HCT116 (cell line): ENCODE data around the gene SLC8A2. TPM values are rescaled to one million over a fixed set of nuclear protein-coding genes. Genes with fewer than 3 reads are reported as not detected.

Experiments used
- ATAC-seq: fragments of 200-7000 bp; cut with Tn5 transposase; 2 replicates; pipeline ENCODE4 v1.9.1; 2020; ENCODE audit warnings: mild to moderate bottlenecking, moderate library complexity
- BruUV-seq: library from RNA; stranded (reverse); fragments of 400-500 nt; replicated peaks from 2 replicates; lab custom pipeline; 2021; lab: Mats Ljungman, UMichigan
- CTCF ChIA-PET: fragments of 300-600 bp; sonication (Branson Sonifier 250); formaldehyde crosslinking; loops from one replicate; lab custom pipeline; 2021; ENCODE audit warnings: antibody characterized with exemption; lab: Charles Lee
- POLR2A ChIA-PET: fragments of 300-600, 350-600 bp; sonication (Branson Sonifier 250); formaldehyde crosslinking; loops from one replicate; lab custom pipeline; 2021; ENCODE audit warnings: antibody characterized with exemption; lab: Charles Lee
- RAD21 ChIA-PET, 2 experiments: fragments of 300-600 bp; sonication (Branson Sonifier 250); formaldehyde crosslinking; loops; one replicate each; lab custom pipeline; 2023; ENCODE audit warnings: low total read pairs in 2 of 2; ENCODE audit not compliant: uncharacterized antibody in 2 of 2, unreplicated experiment in 2 of 2, low non-redundant PET in 1 of 2; lab: Charles Lee
- DNase-seq: peaks from one replicate; pipeline ENCODE4 v3.0.0-alpha.2; 2010; ENCODE audit warnings: low read depth, low spot score
- H2AFZ ChIP-seq: fragments of 200-600 bp; shearing (Covaris generic), sonication (generic); 2 replicates; pipeline ENCODE4 v1.6.1; 2017; ENCODE audit warnings: low read depth, mixed run types, mixed read lengths, antibody characterized with exemption, low read length; ENCODE audit not compliant: poor library complexity, severe bottlenecking
- H3K27ac ChIP-seq: 2 replicates; pipeline ENCODE4 v1.5.1; 2012; ENCODE audit warnings: low read depth, low read length
- H3K27me3 ChIP-seq: fragments of 200-600 bp; sonication (generic); 2 replicates; pipeline ENCODE4 v1.6.1; 2016; ENCODE audit warnings: mixed run types, low read length, mixed read lengths; ENCODE audit not compliant: insufficient read depth
- H3K36me3 ChIP-seq, 2 experiments: fragments of 200-500 bp in 1 of 2; fragments of 200-600 bp in 1 of 2; sonication (Bioruptor generic) in 1 of 2; sonication (generic) in 1 of 2; 2 replicates each; pipeline versions ENCODE4 v1.5.1 to v1.6.1; 2014 to 2016; ENCODE audit warnings: low read length in 2 of 2, inconsistent platforms in 1 of 2, mixed read lengths in 1 of 2, mixed run types in 1 of 2; ENCODE audit not compliant: insufficient read depth in 2 of 2, control insufficient read depth in 1 of 2
- H3K4me1 ChIP-seq, 2 experiments: fragments of 200-600 bp in 1 of 2; sonication (generic) in 1 of 2; 2 replicates each; pipeline versions ENCODE4 v1.5.1 to v1.6.1; 2012 to 2017; ENCODE audit warnings: low read length in 2 of 2, inconsistent platforms in 1 of 2, mild to moderate bottlenecking in 1 of 2, mixed read lengths in 1 of 2, mixed run types in 1 of 2, moderate library complexity in 1 of 2; ENCODE audit not compliant: insufficient read depth in 2 of 2, control insufficient read depth in 1 of 2
- H3K4me2 ChIP-seq: fragments of 200-600 bp; sonication (generic); 2 replicates; pipeline ENCODE4 v1.6.1; 2017; ENCODE audit warnings: mixed run types, low read length, mixed read lengths
- H3K4me3 ChIP-seq, 2 experiments: fragments of 200-600 bp in 1 of 2; sonication (generic) in 1 of 2; replicated peaks in 1 of 2; 2 replicates each; pipeline ENCODE4 v1.5.1; 2011 to 2016; ENCODE audit warnings: low read length in 2 of 2, control low read depth in 1 of 2, low read depth in 1 of 2, mild to moderate bottlenecking in 1 of 2, mixed read lengths in 1 of 2, mixed run types in 1 of 2
- H3K79me2 ChIP-seq: fragments of 200-600 bp; sonication (generic); 2 replicates; pipeline ENCODE4 v1.6.1; 2017; ENCODE audit warnings: mild to moderate bottlenecking, mixed run types, low read length, moderate library complexity, mixed read lengths; ENCODE audit not compliant: insufficient read depth
- H3K9ac ChIP-seq: fragments of 200-600 bp; sonication (generic); 2 replicates; pipeline ENCODE4 v1.6.1; 2016; ENCODE audit warnings: low read length, mixed read lengths
- H3K9me2 ChIP-seq: fragments of 200-600 bp; sonication (generic), shearing (Covaris generic); 2 replicates; pipeline ENCODE4 v1.6.1; 2017; ENCODE audit warnings: mixed run types, mild to moderate bottlenecking, moderate library complexity; ENCODE audit not compliant: insufficient read depth
- H3K9me3 ChIP-seq, 2 experiments: fragments of 200-500 bp in 1 of 2; fragments of 200-600 bp in 1 of 2; sonication (Bioruptor generic) in 1 of 2; sonication (generic) in 1 of 2; 2 replicates each; pipeline ENCODE4 v1.6.1; 2014 to 2017; ENCODE audit warnings: low read length in 2 of 2, mixed read lengths in 2 of 2, inconsistent platforms in 1 of 2, low read depth in 1 of 2, mild to moderate bottlenecking in 1 of 2, mixed run types in 1 of 2, moderate library complexity in 1 of 2; ENCODE audit not compliant: control insufficient read depth in 1 of 2, insufficient read depth in 1 of 2
- H4K20me1 ChIP-seq: fragments of 200-600 bp; sonication (generic), shearing (Covaris generic); 2 replicates; pipeline ENCODE4 v1.6.1; 2017; ENCODE audit warnings: mixed run types, mild to moderate bottlenecking, moderate library complexity; ENCODE audit not compliant: insufficient read depth
- EZH2 ChIP-seq: fragments of 200-600 bp; sonication (generic); IDR thresholded peaks from 2 replicates; pipeline ENCODE4 v1.6.1; 2017; ENCODE audit warnings: antibody characterized with exemption, mixed run types
- EZH2phosphoT487 ChIP-seq: fragments of 200-600 bp; IDR thresholded peaks from 2 replicates; pipeline ENCODE4 v1.6.1; 2018; ENCODE audit warnings: antibody characterized with exemption, borderline replicate concordance
- FOSL1 ChIP-seq: IDR thresholded peaks from 2 replicates; pipeline ENCODE4 v1.6.1; 2012; ENCODE audit warnings: low read depth
- JUND ChIP-seq: IDR thresholded peaks from 2 replicates; pipeline ENCODE4 v1.6.1; 2012
- POLR2A ChIP-seq: IDR thresholded peaks from 2 replicates; pipeline ENCODE4 v1.7.0; 2011; ENCODE audit warnings: borderline replicate concordance; ENCODE audit not compliant: insufficient read depth, insufficient read length; ENCODE audit errors: extremely low read depth
- POLR2AphosphoS5 ChIP-seq: IDR thresholded peaks from 2 replicates; pipeline ENCODE4 v1.6.1; 2011; ENCODE audit warnings: mild to moderate bottlenecking, low read depth, low read length, moderate library complexity
- RAD21 ChIP-seq: IDR thresholded peaks from 2 replicates; pipeline ENCODE4 v1.6.1; 2012; ENCODE audit warnings: low read depth, mild to moderate bottlenecking
- SP1 ChIP-seq: IDR thresholded peaks from 2 replicates; pipeline ENCODE4 v1.6.1; 2012; ENCODE audit warnings: low read depth
- SRF ChIP-seq: IDR thresholded peaks from 2 replicates; pipeline ENCODE4 v1.6.1; 2012; ENCODE audit warnings: low read depth
- TCF7L2 ChIP-seq: IDR thresholded peaks from 2 replicates; pipeline ENCODE4 v1.7.0; 2011; ENCODE audit warnings: borderline replicate concordance, inconsistent platforms; ENCODE audit not compliant: insufficient read depth, insufficient read length; ENCODE audit errors: extremely low read depth
- YY1 ChIP-seq: IDR thresholded peaks from 2 replicates; pipeline ENCODE4 v1.6.1; 2011; ENCODE audit warnings: low read length, low read depth, moderate library complexity, mild to moderate bottlenecking; ENCODE audit not compliant: insufficient replicate concordance; ENCODE audit errors: extremely low read depth
- ZFX ChIP-seq: fragments of 450-650 bp; IDR thresholded peaks from 2 replicates; pipeline ENCODE4 v1.6.1; 2017
- ZNF274 ChIP-seq: fragments of 200-500 bp; sonication (Bioruptor generic); IDR thresholded peaks from 2 replicates; pipeline ENCODE4 v1.6.1; 2014; ENCODE audit warnings: mild to moderate bottlenecking, low read depth, low read length, inconsistent platforms
- intact Hi-C: fragments of 100-400 bp; cut with micrococcal nuclease; formaldehyde crosslinking; loops from 2 replicates; pipeline ENCODE4 v1.10.0; 2022
- total RNA-seq: library from RNA; stranded (reverse); gene quantifications from one replicate; pipeline ENCODE4 v1.2.1, GENCODE V29; 2021; ENCODE audit not compliant: unreplicated experiment
- TF ChIP-seq, protein P1 (sequence below): IDR thresholded peaks from 2 replicates; pipeline ENCODE4 v1.6.1; 2012; ENCODE audit warnings: low read depth
- TF ChIP-seq, protein P2 (sequence below): IDR thresholded peaks from 2 replicates; pipeline ENCODE4 v1.6.1; 2012
- TF ChIP-seq, protein P3 (sequence below): IDR thresholded peaks from 2 replicates; pipeline ENCODE4 v1.6.1; 2011; ENCODE audit warnings: mild to moderate bottlenecking, low read length, moderate library complexity; ENCODE audit not compliant: insufficient replicate concordance; ENCODE audit errors: extremely low read depth

The SLC8A2 gene
- total RNA-seq, 1 experiment from 2014 or later = 0.98 TPM

DNA sequence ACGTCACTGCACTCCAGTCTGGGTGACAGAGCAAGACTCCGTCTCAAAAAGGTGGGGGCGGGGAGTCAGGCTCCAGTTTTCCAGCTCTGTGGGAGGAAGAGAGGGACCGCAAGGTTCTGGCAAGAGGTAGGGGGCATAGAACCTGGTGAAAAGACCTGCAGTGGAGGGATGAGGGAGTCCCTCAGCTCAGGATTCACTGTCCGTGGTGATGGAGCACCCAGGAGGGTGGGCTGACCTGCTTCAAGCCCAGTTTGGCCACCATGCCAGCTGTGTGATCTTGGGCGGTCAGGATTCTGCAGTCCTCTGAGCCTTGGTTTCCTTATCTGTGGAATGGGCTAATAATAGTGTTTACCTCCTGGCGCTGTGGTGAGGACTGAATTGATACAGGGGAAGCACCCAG, 21.2 kb downstream of the SLC8A2 start:
- Histone ChIP-seq H3K4me2 (no peak overlapping the region), H2AFZ (no peak overlapping the region), H3K79me2 (no peaks in the 10 kb centered on the region), H3K27ac (no peak overlapping the region), H3K9ac (no peak overlapping the region), H3K27me3 (peaks cover 6% of the 10 kb centered on the region), H4K20me1 (no peaks in the 10 kb centered on the region), H3K9me3 (0 out of 4 replicates have a peak, but pooled peaks cover 0 to under 1% of the 10 kb centered on the region in 2 experiments), H3K4me3 (no peak overlapping the region), H3K36me3 (no peaks in the 10 kb centered on the region), H3K9me2 (no peaks in the 10 kb centered on the region), H3K4me1 (peaks cover 17 to 21% of the 10 kb centered on the region in 2 experiments)
- TF ChIP-seq POLR2A (no peak), FOSL1 (no peak)
- ATAC-seq (no peak), DNase-seq (no peak)
- ChIA-PET CTCF (no interaction called here), POLR2A (no interaction called here), RAD21 (no interaction called here)
- intact Hi-C loops = no loop called here
- no TSS peak for BruUV-seq

DNA sequence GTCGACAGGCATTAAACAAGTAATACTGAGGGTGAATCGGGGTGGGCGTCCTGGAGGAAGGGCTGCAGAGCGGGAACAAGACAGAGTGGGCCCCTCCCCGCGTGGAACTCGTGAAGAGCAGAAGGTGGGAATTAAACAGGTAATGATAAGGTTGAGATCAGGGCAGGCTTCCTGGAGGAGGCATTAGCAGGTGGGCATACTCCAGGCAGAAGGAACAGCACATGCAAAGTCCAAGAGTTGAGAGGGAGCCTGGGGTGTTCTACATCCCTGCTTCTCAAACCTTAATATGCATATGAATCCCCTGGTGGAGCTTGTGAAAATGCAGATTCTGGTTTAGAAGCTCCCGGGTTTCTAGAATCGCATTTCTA, 23.3 kb downstream of the SLC8A2 start:
- Histone ChIP-seq H3K4me1 (peaks cover 17 to 23% of the 10 kb centered on the region in 2 experiments), H3K9me2 (no peaks in the 10 kb centered on the region), H4K20me1 (no peaks in the 10 kb centered on the region), H3K27ac (no peak overlapping the region), H3K79me2 (no peaks in the 10 kb centered on the region), H3K9me3 (no peaks in the 10 kb centered on the region), H3K9ac (no peak overlapping the region), H3K4me2 (no peak overlapping the region), H3K36me3 (no peaks in the 10 kb centered on the region), H3K4me3 (no peak overlapping the region), H2AFZ (no peak overlapping the region), H3K27me3 (peaks cover 19% of the 10 kb centered on the region)
- no TSS peak for BruUV-seq
- ATAC-seq = no peak
- intact Hi-C loops = loop anchor here (5.0 to 10.0 kb wide), 2 partner anchors 34 to 156 kb away; partner anchors contain the start of genes BICRA and KPTN
- RAD21 ChIA-PET = no interaction called here
- DNase-seq = no peak
- POLR2A ChIA-PET = no interaction called here
- CTCF ChIA-PET = no interaction called here
- no peak for TF ChIP-seq ZNF274
- TF ChIP-seq, protein P1, sequence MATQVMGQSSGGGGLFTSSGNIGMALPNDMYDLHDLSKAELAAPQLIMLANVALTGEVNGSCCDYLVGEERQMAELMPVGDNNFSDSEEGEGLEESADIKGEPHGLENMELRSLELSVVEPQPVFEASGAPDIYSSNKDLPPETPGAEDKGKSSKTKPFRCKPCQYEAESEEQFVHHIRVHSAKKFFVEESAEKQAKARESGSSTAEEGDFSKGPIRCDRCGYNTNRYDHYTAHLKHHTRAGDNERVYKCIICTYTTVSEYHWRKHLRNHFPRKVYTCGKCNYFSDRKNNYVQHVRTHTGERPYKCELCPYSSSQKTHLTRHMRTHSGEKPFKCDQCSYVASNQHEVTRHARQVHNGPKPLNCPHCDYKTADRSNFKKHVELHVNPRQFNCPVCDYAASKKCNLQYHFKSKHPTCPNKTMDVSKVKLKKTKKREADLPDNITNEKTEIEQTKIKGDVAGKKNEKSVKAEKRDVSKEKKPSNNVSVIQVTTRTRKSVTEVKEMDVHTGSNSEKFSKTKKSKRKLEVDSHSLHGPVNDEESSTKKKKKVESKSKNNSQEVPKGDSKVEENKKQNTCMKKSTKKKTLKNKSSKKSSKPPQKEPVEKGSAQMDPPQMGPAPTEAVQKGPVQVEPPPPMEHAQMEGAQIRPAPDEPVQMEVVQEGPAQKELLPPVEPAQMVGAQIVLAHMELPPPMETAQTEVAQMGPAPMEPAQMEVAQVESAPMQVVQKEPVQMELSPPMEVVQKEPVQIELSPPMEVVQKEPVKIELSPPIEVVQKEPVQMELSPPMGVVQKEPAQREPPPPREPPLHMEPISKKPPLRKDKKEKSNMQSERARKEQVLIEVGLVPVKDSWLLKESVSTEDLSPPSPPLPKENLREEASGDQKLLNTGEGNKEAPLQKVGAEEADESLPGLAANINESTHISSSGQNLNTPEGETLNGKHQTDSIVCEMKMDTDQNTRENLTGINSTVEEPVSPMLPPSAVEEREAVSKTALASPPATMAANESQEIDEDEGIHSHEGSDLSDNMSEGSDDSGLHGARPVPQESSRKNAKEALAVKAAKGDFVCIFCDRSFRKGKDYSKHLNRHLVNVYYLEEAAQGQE = no peak
- TF ChIP-seq SP1 = no peak
- TF ChIP-seq SRF = no peak
- TF ChIP-seq POLR2AphosphoS5 = no peak
- no peak for TF ChIP-seq TCF7L2
- TF ChIP-seq EZH2phosphoT487 = no peak
- TF ChIP-seq RAD21 = no peak
- TF ChIP-seq, protein P2, sequence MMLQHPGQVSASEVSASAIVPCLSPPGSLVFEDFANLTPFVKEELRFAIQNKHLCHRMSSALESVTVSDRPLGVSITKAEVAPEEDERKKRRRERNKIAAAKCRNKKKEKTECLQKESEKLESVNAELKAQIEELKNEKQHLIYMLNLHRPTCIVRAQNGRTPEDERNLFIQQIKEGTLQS = no peak
- TF ChIP-seq, protein P3, sequence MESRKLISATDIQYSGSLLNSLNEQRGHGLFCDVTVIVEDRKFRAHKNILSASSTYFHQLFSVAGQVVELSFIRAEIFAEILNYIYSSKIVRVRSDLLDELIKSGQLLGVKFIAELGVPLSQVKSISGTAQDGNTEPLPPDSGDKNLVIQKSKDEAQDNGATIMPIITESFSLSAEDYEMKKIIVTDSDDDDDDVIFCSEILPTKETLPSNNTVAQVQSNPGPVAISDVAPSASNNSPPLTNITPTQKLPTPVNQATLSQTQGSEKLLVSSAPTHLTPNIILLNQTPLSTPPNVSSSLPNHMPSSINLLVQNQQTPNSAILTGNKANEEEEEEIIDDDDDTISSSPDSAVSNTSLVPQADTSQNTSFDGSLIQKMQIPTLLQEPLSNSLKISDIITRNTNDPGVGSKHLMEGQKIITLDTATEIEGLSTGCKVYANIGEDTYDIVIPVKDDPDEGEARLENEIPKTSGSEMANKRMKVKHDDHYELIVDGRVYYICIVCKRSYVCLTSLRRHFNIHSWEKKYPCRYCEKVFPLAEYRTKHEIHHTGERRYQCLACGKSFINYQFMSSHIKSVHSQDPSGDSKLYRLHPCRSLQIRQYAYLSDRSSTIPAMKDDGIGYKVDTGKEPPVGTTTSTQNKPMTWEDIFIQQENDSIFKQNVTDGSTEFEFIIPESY = no peak
- TF ChIP-seq JUND = no peak
- TF ChIP-seq ZFX = no peak
- TF ChIP-seq EZH2 = no peak
- TF ChIP-seq YY1 = no peak
- TF ChIP-seq FOSL1 = no peak
